Transverse colon (tissue), 4 donors: ENCODE results near the gene MRPL41. TPM values are rescaled to one million over a fixed set of nuclear protein-coding genes. Genes with fewer than 3 reads are reported as not detected.

ENCODE experiments used
- DNase-seq: peaks from one replicate; pipeline ENCODE4 v3.0.0-alpha.2; 2019
- H3K27ac ChIP-seq, 4 donors: fragments of 200-600 bp; sonication (generic); 2 replicates each; pipeline ENCODE4 v1.5.1; 2016 to 2018; ENCODE audit warnings: inconsistent platforms in 4 of 4
- H3K27me3 ChIP-seq: fragments of 200-600 bp; sonication (generic); 2 replicates; pipeline ENCODE4 v1.5.1; 2017; ENCODE audit warnings: inconsistent platforms
- H3K36me3 ChIP-seq, 4 donors: fragments of 200-600 bp; sonication (generic); 2 replicates each; pipeline ENCODE4 v1.5.1; 2017 to 2019; ENCODE audit warnings: inconsistent platforms in 4 of 4
- H3K4me1 ChIP-seq, 4 donors: fragments of 200-600 bp; sonication (generic); 2 replicates each; pipeline ENCODE4 v1.5.1; 2017 to 2020; ENCODE audit warnings: inconsistent platforms in 4 of 4
- H3K4me3 ChIP-seq, 4 donors: fragments of 200-600 bp; sonication (generic); 1 replicate in 1 of 4; 2 replicates in 3 of 4; pipeline versions ENCODE4 v1.5.1 to v1.6.1; 2017 to 2019; ENCODE audit warnings: inconsistent platforms in 4 of 4
- H3K9me3 ChIP-seq, 2 donors: fragments of 200-600 bp; sonication (generic); 2 replicates each; pipeline ENCODE4 v1.5.1; 2017 to 2019; ENCODE audit warnings: inconsistent platforms in 2 of 2
- CTCF ChIP-seq, 5 experiments: fragments of 200-600 bp in 3 of 5; fragments of 450-650 bp in 2 of 5; sonication (generic) in 3 of 5; IDR thresholded peaks; 1 replicate in 2 of 5; 2 replicates in 3 of 5; pipeline ENCODE4 v1.5.1; 2016 to 2017; ENCODE audit warnings: antibody characterized with exemption in 5 of 5, inconsistent platforms in 3 of 5, mild to moderate bottlenecking in 2 of 5, moderate library complexity in 1 of 5
- EP300 ChIP-seq: sonication (generic); formaldehyde crosslinking; IDR thresholded peaks from one replicate; pipeline ENCODE4 v1.6.1; 2017; ENCODE audit warnings: antibody characterized with exemption, low read depth
- POLR2A ChIP-seq: fragments of 450-650 bp; IDR thresholded peaks from one replicate; pipeline ENCODE4 v1.6.1; 2016; ENCODE audit warnings: antibody characterized with exemption, mild to moderate bottlenecking, moderate library complexity
- POLR2AphosphoS5 ChIP-seq, 3 donors: sonication (generic); formaldehyde crosslinking; IDR thresholded peaks; one replicate each; pipeline ENCODE4 v1.6.1; 2016; ENCODE audit warnings: antibody characterized with exemption in 3 of 3
- WGBS, 2 donors: methylation state at CpG; one replicate each; pipeline ENCODE4 v1.1.5; 2018; ENCODE audit warnings: low coverage in 1 of 2; 5-methylcytosine and 5-hydroxymethylcytosine counted together
- in situ Hi-C, 4 donors: fragments of 200-750 bp; cut with MboI; loops; one replicate each; pipeline versions ENCODE4 v1.15.0 to v1.15.1; 2017; ENCODE audit warnings: low sequenced_read_pairs in 3 of 4, low pct_ligation_motif_present in 1 of 4, low pct_unique_long_range_greater_than_20kb in 1 of 4
- intact Hi-C: fragments of 100-400 bp; cut with DNase I; formaldehyde crosslinking; loops from one replicate; pipeline ENCODE4 v1.15.1; 2023; ENCODE audit warnings: low total_unique reads
- total RNA-seq, 4 donors: library from RNA; depleted of rRNA; stranded (reverse); fragments of >200 nt; gene quantifications; one replicate each; pipeline ENCODE4 v1.1.0, GENCODE V29; 2016

Gene MRPL41
- total RNA-seq, 4 donors from 2014 or later, result 109 to 144 (median 119) TPM

GRCh38 chr9:137521405-137521985 lies 30.2 kb upstream of the MRPL41 start:
- H3K27ac ChIP-seq, result no peak overlapping the region
- no peak for DNase-seq
- peaks cover 0 to 4% (median 0%) of the 10 kb centered on the region in 4 donors for H3K4me1 ChIP-seq
- H3K27me3 ChIP-seq, result no peaks in the 10 kb centered on the region
- intact Hi-C loops, result no loop called here
- in situ Hi-C loops, result no loop called here
- 85% methylated on average over 14 of the region's 18 CpGs; no CpG with 5 or more reads in 1 of the 2 donors for WGBS, 2 donors
- H3K4me3 ChIP-seq, result no peak overlapping the region
- H3K9me3 ChIP-seq, result no peaks in the 10 kb centered on the region
- no peaks in the 10 kb centered on the region for H3K36me3 ChIP-seq
- TF ChIP-seq EP300, result no peak
- TF ChIP-seq POLR2A, result no peak
- no peak for TF ChIP-seq POLR2AphosphoS5 (IDR thresholded peaks at IDR 0.05)
- no peak for TF ChIP-seq CTCF (IDR thresholded peaks at IDR 0.05)

GRCh38 chr9:137522746-137523455 lies 28.8 kb upstream of the MRPL41 start:
- no peak overlapping the region for H3K27ac ChIP-seq
- H3K4me1 ChIP-seq, result peaks cover 0 to 4% (median 0%) of the 10 kb centered on the region in 4 donors
- no peaks in the 10 kb centered on the region for H3K9me3 ChIP-seq
- in situ Hi-C loops (no loop called here), intact Hi-C loops (no loop called here)
- no peaks in the 10 kb centered on the region for H3K36me3 ChIP-seq
- TF ChIP-seq CTCF (IDR thresholded peaks at IDR 0.05), result no peak
- TF ChIP-seq POLR2AphosphoS5 (IDR thresholded peaks at IDR 0.05), result no peak
- no peak for TF ChIP-seq POLR2A
- TF ChIP-seq EP300, result no peak
- no peaks in the 10 kb centered on the region for H3K27me3 ChIP-seq
- no peak for DNase-seq
- 97 to 100% methylated on average over 5 to 34 of the region's 36 CpGs for WGBS, 2 donors
- no peak overlapping the region for H3K4me3 ChIP-seq

- no peaks in the 10 kb centered on the region for H3K9me3 ChIP-seq
- H3K36me3 ChIP-seq, result no peaks in the 10 kb centered on the region
- no peaks in the 10 kb centered on the region for H3K27me3 ChIP-seq
- H3K27ac ChIP-seq, result no peak overlapping the region
- WGBS, 2 donors, result 95 to 98% methylated on average over 15 to 33 of the region's 33 CpGs
- no peak for DNase-seq
- H3K4me3 ChIP-seq, result no peak overlapping the region
- intact Hi-C loops (no loop called here), in situ Hi-C loops (no loop called here)
- TF ChIP-seq EP300, result no peak
- no peak for TF ChIP-seq POLR2AphosphoS5 (IDR thresholded peaks at IDR 0.05)
- TF ChIP-seq CTCF (IDR thresholded peaks at IDR 0.05), result no peak
- no peak for TF ChIP-seq POLR2A
- H3K4me1 ChIP-seq, result peaks cover 0 to 4% (median 0%) of the 10 kb centered on the region in 4 donors
Measured at GRCh38 chr9:137524161-137524980, 27.3 kb upstream of the MRPL41 start.

- Histone ChIP-seq H3K27ac (no peak overlapping the region), H3K27me3 (no peaks in the 10 kb centered on the region), H3K4me3 (no peak overlapping the region), H3K36me3 (no peaks in the 10 kb centered on the region), H3K9me3 (no peaks in the 10 kb centered on the region), H3K4me1 (peaks cover 0 to 4% (median 0%) of the 10 kb centered on the region in 4 donors)
- intact Hi-C loops (no loop called here), in situ Hi-C loops (no loop called here)
- 52 to 82% methylated on average over 4 to 5 of the region's 5 CpGs for WGBS, 2 donors
- TF ChIP-seq POLR2A, result no peak
- DNase-seq, result no peak
Measured at GRCh38 chr9:137524981-137525317, 26.7 kb upstream of the MRPL41 start.
